Esophagus muscularis mucosa (tissue), 4 donors: ENCODE measurements around the gene CCDC124. TPM values are rescaled to one million over a fixed set of nuclear protein-coding genes. Genes with fewer than 3 reads are reported as not detected.
"Not testable (repeated sequence)": the region's sequence is repeated elsewhere in the genome, so short reads cannot be mapped to it uniquely, and the experiment has no call there.

Experiments
- DNase-seq: peaks from one replicate; pipeline ENCODE4 v3.0.0-alpha.2; 2017; ENCODE audit errors: extremely low spot score
- H3K27ac ChIP-seq, 4 donors: fragments of 200-600 bp; sonication (generic); replicated peaks in 1 of 4; 1 replicate in 3 of 4; 2 replicates in 1 of 4; pipeline ENCODE4 v1.5.1; 2016 to 2019; ENCODE audit warnings: mild to moderate bottlenecking in 1 of 4
- H3K27me3 ChIP-seq, 4 donors: fragments of 200-600 bp; sonication (generic); one replicate each; pipeline versions ENCODE4 v1.5.1 to v1.6.0; 2016 to 2019
- H3K36me3 ChIP-seq, 4 donors: fragments of 200-600 bp; sonication (generic); one replicate each; pipeline ENCODE4 v1.5.1; 2016 to 2019
- H3K4me1 ChIP-seq, 4 donors: fragments of 200-600 bp; sonication (generic); one replicate each; pipeline ENCODE4 v1.5.1; 2016 to 2019
- H3K4me3 ChIP-seq, 4 donors: fragments of 200-600 bp; sonication (generic); 1 replicate in 2 of 4; 2 replicates in 2 of 4; pipeline ENCODE4 v1.5.1; 2016 to 2019; ENCODE audit warnings: mild to moderate bottlenecking in 4 of 4, moderate library complexity in 1 of 4
- H3K9me3 ChIP-seq, 4 donors: fragments of 200-600 bp; sonication (generic); 1 replicate in 3 of 4; 2 replicates in 1 of 4; pipeline ENCODE4 v1.5.1; 2016 to 2019
- CTCF ChIP-seq, 3 experiments: fragments of 200-600 bp in 2 of 3; fragments of 450-650 bp in 1 of 3; sonication (generic) in 2 of 3; IDR thresholded peaks; one replicate each; pipeline ENCODE4 v1.5.1; 2017 to 2019; ENCODE audit warnings: antibody characterized with exemption in 3 of 3, mild to moderate bottlenecking in 2 of 3, moderate library complexity in 1 of 3
- EP300 ChIP-seq: sonication (generic); formaldehyde crosslinking; IDR thresholded peaks from one replicate; pipeline ENCODE4 v1.6.1; 2017; ENCODE audit warnings: antibody characterized with exemption
- POLR2A ChIP-seq: fragments of 450-650 bp; IDR thresholded peaks from one replicate; pipeline ENCODE4 v1.6.1; 2017; ENCODE audit warnings: antibody characterized with exemption, moderate library complexity, mild to moderate bottlenecking, low read depth
- POLR2AphosphoS5 ChIP-seq, 2 donors: sonication (generic); formaldehyde crosslinking; IDR thresholded peaks; one replicate each; pipeline ENCODE4 v1.6.1; 2017; ENCODE audit warnings: antibody characterized with exemption in 2 of 2
- WGBS: methylation state at CpG from one replicate; pipeline ENCODE4 v1.1.5; 2018; 5-methylcytosine and 5-hydroxymethylcytosine counted together
- intact Hi-C: fragments of 100-400 bp; cut with DNase I; formaldehyde crosslinking; loops from one replicate; pipeline ENCODE4 v1.15.1; 2023
- total RNA-seq, 4 donors: library from RNA; depleted of rRNA; stranded (reverse); fragments of >200 nt; gene quantifications; one replicate each; pipeline versions ENCODE4 v1.1.0 to v1.2.1, GENCODE V29; 2016

CCDC124 gene
- total RNA-seq, result 10 to 100 TPM; 51.2 to 97.4 (median 74.3) TPM

DNA sequence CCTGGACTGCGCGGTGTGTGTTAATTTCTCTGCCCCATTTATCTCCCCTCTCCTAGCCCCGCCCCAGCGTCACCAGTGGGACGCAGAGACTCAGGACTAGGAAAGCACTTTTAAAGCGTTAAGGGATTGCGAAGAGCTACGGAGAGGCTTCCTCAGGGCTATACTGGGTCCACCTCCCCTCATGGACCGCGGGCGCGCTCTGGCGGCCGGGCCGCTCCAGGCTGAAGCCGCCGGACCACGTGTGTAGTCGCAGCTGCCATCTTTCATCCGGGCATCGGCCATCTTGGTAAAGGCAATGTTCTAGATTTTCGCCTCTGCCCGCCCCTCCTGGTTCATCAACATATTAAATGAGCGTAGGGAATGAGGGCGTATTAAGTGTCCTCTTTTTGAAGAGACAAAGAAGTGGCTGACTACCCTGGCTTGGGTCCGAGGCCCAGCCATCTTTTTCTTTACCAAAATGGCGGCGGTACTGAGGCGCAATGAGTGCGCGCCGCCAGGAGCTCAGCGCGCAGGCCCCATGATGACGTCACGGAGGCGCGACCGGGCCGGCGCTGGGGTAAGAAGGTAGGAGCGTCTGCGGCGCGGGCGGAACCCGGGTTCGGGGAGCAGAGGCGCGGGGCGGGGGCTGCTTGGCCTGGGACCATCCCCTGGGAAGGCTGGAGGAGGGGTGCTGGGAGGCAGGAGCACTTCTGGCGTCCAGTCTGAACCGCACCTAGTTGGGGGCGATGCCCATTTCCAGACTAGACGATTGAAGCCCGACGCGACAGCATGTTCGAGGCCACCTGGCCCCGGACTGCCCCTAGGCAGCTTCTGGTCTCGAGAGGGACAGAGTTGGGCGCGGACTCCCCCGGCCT lies at the start of gene CCDC124:
Gene CCDC124 (plus strand): TSS at position 531 of the 854 bp plus-strand sequence. CDS start 3,406 bp downstream, outside the sequence.
- WGBS, result 0% methylated on average over 39 of the region's 64 CpGs
- Histone ChIP-seq H3K27me3 (peaks cover 0 to 6% (median 0%) of the 10 kb centered on the region in 4 donors), H3K4me3 (peak within 1 kb of the TSS; percentile 85 to 96 (median 89)), H3K36me3 (peaks cover 2 to 25% (median 17%) of the 10 kb centered on the region in 4 donors), H3K9me3 (no peaks in the 10 kb centered on the region), H3K27ac (peak within 1 kb of the TSS; percentile 83 to 88 (median 87)), H3K4me1 (peaks cover 19 to 26% (median 25%) of the 10 kb centered on the region in 4 donors)
- DNase-seq, result peak; percentile 97
- intact Hi-C loops, result loop anchor here (2.0 kb wide), 1 partner anchor 74 kb away; the partner anchor contains the start of gene RPL18A
- TF ChIP-seq CTCF (IDR thresholded peaks at IDR 0.05) (peak; percentile 70 to 89 (median 73)), EP300 (no peak), POLR2A (peak; percentile 84), POLR2AphosphoS5 (IDR thresholded peaks at IDR 0.05) (peak; percentile 93 to 97)

GRCh38 chr19:17883627-17884410 lies 49.0 kb upstream of the CCDC124 start:
- 66% methylated on average over 17 of the region's 33 CpGs for WGBS
- H3K27me3 ChIP-seq, result peaks cover 0 to 61% (median 0%) of the 10 kb centered on the region in 4 donors
- H3K4me1 ChIP-seq, result no peaks in the 10 kb centered on the region
- H3K27ac ChIP-seq, result no peak overlapping the region
- H3K4me3 ChIP-seq, result no peak overlapping the region
- TF ChIP-seq CTCF (IDR thresholded peaks at IDR 0.05), result no peak
- no peak for TF ChIP-seq POLR2A
- no peak for TF ChIP-seq POLR2AphosphoS5 (IDR thresholded peaks at IDR 0.05)
- no peak for TF ChIP-seq EP300
- H3K9me3 ChIP-seq, result no peaks in the 10 kb centered on the region
- no peak for DNase-seq
- H3K36me3 ChIP-seq, result no peaks in the 10 kb centered on the region
- intact Hi-C loops, result no loop called here

DNA sequence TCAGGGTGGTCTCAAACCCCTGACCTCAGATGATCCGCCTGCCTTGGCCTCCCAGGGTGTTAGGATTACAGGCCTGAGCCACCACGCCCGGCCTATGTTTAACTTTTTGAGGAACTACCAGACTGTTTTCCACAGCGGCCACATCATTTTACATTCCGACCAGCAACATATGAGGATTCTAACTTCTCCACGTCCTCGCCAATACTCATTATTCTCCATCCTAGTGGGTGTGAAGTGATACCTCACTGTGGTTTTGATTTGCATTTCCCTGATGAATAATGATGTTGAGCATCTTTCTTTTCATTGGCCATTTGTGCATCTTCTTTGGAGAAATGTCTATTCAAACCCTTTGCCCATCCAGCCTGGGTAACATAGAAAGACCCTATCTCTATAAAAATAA lies 46.3 kb upstream of the CCDC124 start:
- no peak overlapping the region for H3K27ac ChIP-seq
- DNase-seq, result no peak
- H3K4me3 ChIP-seq, result no peak overlapping the region
- TF ChIP-seq POLR2A, result no peak
- no peak for TF ChIP-seq POLR2AphosphoS5 (IDR thresholded peaks at IDR 0.05)
- TF ChIP-seq EP300, result no peak
- TF ChIP-seq CTCF (IDR thresholded peaks at IDR 0.05), result no peak
- H3K9me3 ChIP-seq, result no peaks in the 10 kb centered on the region
- H3K27me3 ChIP-seq, result peaks cover 0 to 72% (median 1%) of the 10 kb centered on the region in 4 donors
- intact Hi-C loops, result no loop called here
- 81% methylated on average over 7 of the region's 7 CpGs for WGBS
- H3K36me3 ChIP-seq, result no peaks in the 10 kb centered on the region
- H3K4me1 ChIP-seq, result no peaks in the 10 kb centered on the region

GRCh38 chr19:17887221-17887620 lies 45.6 kb upstream of the CCDC124 start:
- 83% methylated on average over 4 of the region's 4 CpGs for WGBS
- DNase-seq, H3K27ac ChIP-seq, H3K36me3 ChIP-seq, H3K4me1 ChIP-seq, H3K9me3 ChIP-seq, intact Hi-C loops, H3K4me3 ChIP-seq: not testable (repeated sequence)
- H3K27me3 ChIP-seq, result peaks cover 0 to 72% (median 1%) of the 10 kb centered on the region in 4 donors

DNA sequence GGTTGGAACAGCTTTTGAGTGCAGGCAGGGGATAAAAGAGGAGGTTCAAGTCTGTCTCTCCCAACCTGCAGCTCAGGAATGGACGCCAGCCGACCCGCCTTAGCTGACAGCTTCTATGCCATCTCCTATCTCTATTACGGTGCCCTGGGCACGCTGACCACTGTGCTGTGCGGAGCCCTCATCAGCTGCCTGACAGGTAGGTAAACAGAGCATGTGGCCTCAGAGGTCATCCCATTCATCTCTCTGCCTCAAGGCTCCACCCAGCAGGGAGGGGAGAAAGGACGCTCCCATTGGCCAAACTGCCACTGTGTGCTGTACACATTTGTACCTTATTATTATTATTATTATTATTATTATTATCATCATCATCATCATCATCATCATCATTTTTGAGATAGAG lies 44.6 kb upstream of the CCDC124 start:
- 56% methylated on average over 7 of the region's 7 CpGs for WGBS
- H3K27me3 ChIP-seq, result peaks cover 0 to 66% (median 1%) of the 10 kb centered on the region in 4 donors
- H3K27ac ChIP-seq, result no peak overlapping the region
- no peaks in the 10 kb centered on the region for H3K4me1 ChIP-seq
- H3K4me3 ChIP-seq, result no peak overlapping the region
- H3K36me3 ChIP-seq, result no peaks in the 10 kb centered on the region
- no peaks in the 10 kb centered on the region for H3K9me3 ChIP-seq
- intact Hi-C loops, result no loop called here
- DNase-seq, result no peak
- no peak for TF ChIP-seq POLR2AphosphoS5 (IDR thresholded peaks at IDR 0.05)
- TF ChIP-seq POLR2A, result no peak
- TF ChIP-seq CTCF (IDR thresholded peaks at IDR 0.05), result no peak
- TF ChIP-seq EP300, result no peak
